PC-3 (cell line): ENCODE results near the gene BCAS4. TPM values are rescaled to one million over a fixed set of nuclear protein-coding genes. Genes with fewer than 3 reads are reported as not detected.

ENCODE experiments used
- ATAC-seq: fragments of 200-7000 bp; cut with Tn5 transposase; 2 replicates; pipeline ENCODE4 v1.9.1; 2020; ENCODE audit warnings: mild to moderate bottlenecking, moderate library complexity
- BruUV-seq: library from RNA; stranded (reverse); fragments of 400-500 nt; replicated peaks from 2 replicates; lab custom pipeline; 2021; lab: Mats Ljungman, UMichigan
- CTCF ChIA-PET: fragments of 300-600 bp; sonication (Branson Sonifier 250); formaldehyde crosslinking; loops from one replicate; lab custom pipeline; 2022; ENCODE audit warnings: antibody characterized with exemption; lab: Charles Lee
- POLR2A ChIA-PET: fragments of 300-600 bp; sonication (Branson Sonifier 250); formaldehyde crosslinking; loops from one replicate; lab custom pipeline; 2022; ENCODE audit warnings: antibody characterized with exemption; ENCODE audit not compliant: unreplicated experiment; lab: Charles Lee
- DNase-seq: peaks from one replicate; pipeline ENCODE4 v3.0.0-alpha.2; 2015
- H2AFZ ChIP-seq: fragments of 300-600 bp; sonication (generic); 2 replicates; pipeline ENCODE4 v1.6.0; 2016; ENCODE audit warnings: antibody characterized with exemption, low read length
- H3F3A ChIP-seq: fragments of 300-600 bp; sonication (generic); one replicate; pipeline ENCODE4 v1.6.0; 2017; ENCODE audit warnings: antibody characterized with exemption, low read length, control low read depth, mild to moderate bottlenecking; ENCODE audit not compliant: unreplicated experiment
- H3K27ac ChIP-seq: fragments of 300-600 bp; sonication (generic); 2 replicates; pipeline ENCODE4 v1.5.1; 2016; ENCODE audit warnings: mild to moderate bottlenecking, low read length
- H3K27me3 ChIP-seq: fragments of 300-600 bp; sonication (generic); 2 replicates; pipeline ENCODE4 v1.6.1; 2016; ENCODE audit warnings: low read length, mixed read lengths
- H3K36me3 ChIP-seq: fragments of 300-600 bp; sonication (generic); 2 replicates; pipeline ENCODE4 v1.6.1; 2016; ENCODE audit warnings: low read depth, mixed run types, low read length, mixed read lengths
- H3K4me1 ChIP-seq: fragments of 300-600 bp; sonication (generic); 2 replicates; pipeline ENCODE4 v1.5.1; 2016; ENCODE audit warnings: low read length; ENCODE audit not compliant: insufficient read depth
- H3K4me2 ChIP-seq: fragments of 300-600 bp; sonication (generic); 2 replicates; pipeline ENCODE4 v1.6.0; 2016; ENCODE audit warnings: low read length
- H3K4me3 ChIP-seq: fragments of 300-600 bp; sonication (generic); 2 replicates; pipeline ENCODE4 v1.5.1; 2016; ENCODE audit warnings: mild to moderate bottlenecking, low read length, mixed read lengths
- H3K79me2 ChIP-seq: fragments of 300-600 bp; sonication (generic); 2 replicates; pipeline ENCODE4 v1.6.1; 2017; ENCODE audit warnings: low read length, mixed read lengths
- H3K9ac ChIP-seq: fragments of 300-600 bp; sonication (generic); 2 replicates; pipeline ENCODE4 v1.6.0; 2016; ENCODE audit warnings: mild to moderate bottlenecking, low read length
- H3K9me2 ChIP-seq: fragments of 300-600 bp; sonication (generic); replicated peaks from 2 replicates; pipeline ENCODE4 v1.6.1; 2016; ENCODE audit warnings: mixed run types, low read length, mixed read lengths
- H3K9me3 ChIP-seq: fragments of 300-600 bp; sonication (generic); 2 replicates; pipeline ENCODE4 v1.6.1; 2016; ENCODE audit warnings: low read length, mixed read lengths
- H4K20me1 ChIP-seq: fragments of 300-600 bp; sonication (generic); 2 replicates; pipeline ENCODE4 v1.6.1; 2016; ENCODE audit warnings: low read length, mixed read lengths
- EZH2 ChIP-seq: fragments of 300-600 bp; sonication (generic); IDR thresholded peaks from one replicate; pipeline ENCODE4 v1.6.1; 2017; ENCODE audit warnings: antibody characterized with exemption, mild to moderate bottlenecking, low read length; ENCODE audit not compliant: unreplicated experiment
- EZH2phosphoT487 ChIP-seq: fragments of 300-600 bp; sonication (generic); IDR thresholded peaks from 2 replicates; pipeline ENCODE4 v1.6.1; 2018; ENCODE audit warnings: mild to moderate bottlenecking, antibody characterized with exemption, low read length, borderline replicate concordance
- intact Hi-C: fragments of 100-400 bp; cut with micrococcal nuclease; formaldehyde crosslinking; loops from 2 replicates; pipeline ENCODE4 v1.9.0; 2023
- total RNA-seq: library from RNA; depleted of rRNA; stranded (reverse); fragments of >200 nt; gene quantifications from 2 replicates; pipeline ENCODE4 v1.2.3, GENCODE V29; 2014
- TF ChIP-seq, protein P1 (sequence below): fragments of 300-600 bp; sonication (generic); conservative IDR thresholded peaks from 2 replicates; pipeline ENCODE4 v1.5.1; 2017; ENCODE audit warnings: antibody characterized with exemption, low read depth, mild to moderate bottlenecking, low read length

Gene BCAS4
- total RNA-seq, 1 experiment from 2014 or later = 56.9 TPM

DNA sequence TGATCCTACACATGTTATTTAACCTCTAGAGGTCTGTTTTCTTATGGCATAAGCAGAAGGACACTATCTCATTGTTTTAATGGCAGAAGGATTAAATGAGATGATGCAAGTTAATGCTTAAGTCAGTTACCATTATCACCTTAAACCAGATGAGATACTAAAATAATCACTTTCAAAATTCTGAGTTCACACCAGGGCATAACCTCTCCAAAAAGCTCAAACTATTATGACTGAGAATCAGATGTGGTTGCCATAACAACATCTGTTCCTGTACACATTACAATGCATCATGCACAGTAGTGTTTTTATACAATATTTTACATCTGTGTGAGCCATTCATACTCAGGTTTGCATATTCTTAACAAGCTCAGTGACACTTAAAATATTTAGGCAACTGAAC is 126.1 kb downstream of the BCAS4 start:
- Histone ChIP-seq H4K20me1 (peaks cover 85% of the 10 kb centered on the region), H3K9me3 (no peaks in the 10 kb centered on the region), H2AFZ (no peak overlapping the region), H3K27ac (no peak overlapping the region), H3K79me2 (peaks cover 99% of the 10 kb centered on the region), H3F3A (no peaks in the 10 kb centered on the region), H3K9ac (no peak overlapping the region), H3K4me1 (no peaks in the 10 kb centered on the region), H3K4me3 (no peak overlapping the region), H3K36me3 (peaks cover 54% of the 10 kb centered on the region), H3K9me2 (no peaks in the 10 kb centered on the region), H3K27me3 (no peaks in the 10 kb centered on the region), H3K4me2 (no peak overlapping the region)
- intact Hi-C loops = no loop called here
- ChIA-PET POLR2A (no interaction called here), CTCF (interaction anchor here (1.4 to 2.0 kb wide), 2 partner anchors 126 to 128 kb away, joined by 3 to 4 read pairs; partner anchors contain the start of gene BCAS4)
- DNase-seq (no peak), ATAC-seq (peak; percentile 20; the same call in 1 of the 2 replicates)
- no peak for TF ChIP-seq EZH2
- BruUV-seq = no TSS peak

DNA sequence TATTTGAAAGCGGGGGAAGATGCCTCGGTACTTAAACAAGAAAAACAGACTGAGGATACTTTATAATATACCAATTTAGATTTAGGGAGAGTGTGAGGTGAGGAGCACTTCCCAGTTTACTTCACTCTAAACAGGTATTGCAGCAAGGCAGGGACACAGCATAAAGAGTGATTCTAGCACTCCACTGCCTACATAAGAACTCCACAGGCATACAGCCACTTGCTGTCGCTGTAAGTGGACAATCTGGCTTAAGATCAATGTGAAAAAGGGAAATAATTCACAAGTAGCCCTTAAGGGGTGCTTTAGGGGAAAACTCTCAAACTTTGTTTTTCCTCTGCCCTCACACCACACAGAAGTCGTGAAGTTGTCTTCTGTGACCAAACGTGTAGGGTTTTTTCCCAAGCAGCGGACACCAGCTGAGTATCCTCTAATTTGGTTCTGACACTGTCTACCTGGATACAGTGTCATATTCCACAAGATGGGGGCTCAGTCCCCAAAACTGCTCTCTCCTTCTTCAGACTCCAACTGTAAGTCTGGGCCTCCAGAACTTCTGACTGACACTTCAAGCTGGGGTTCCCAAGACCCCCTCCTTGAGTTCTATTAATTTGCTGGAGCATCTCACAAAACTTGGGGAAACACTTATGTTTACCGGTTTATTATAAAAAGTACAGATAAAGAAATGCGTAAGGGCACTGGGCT is 127.1 kb downstream of the BCAS4 start:
- H3K79me2 ChIP-seq = peaks cover 99% of the 10 kb centered on the region
- no peaks in the 10 kb centered on the region for H3F3A ChIP-seq
- TF ChIP-seq EZH2phosphoT487 = no peak
- TF ChIP-seq, protein P1, sequence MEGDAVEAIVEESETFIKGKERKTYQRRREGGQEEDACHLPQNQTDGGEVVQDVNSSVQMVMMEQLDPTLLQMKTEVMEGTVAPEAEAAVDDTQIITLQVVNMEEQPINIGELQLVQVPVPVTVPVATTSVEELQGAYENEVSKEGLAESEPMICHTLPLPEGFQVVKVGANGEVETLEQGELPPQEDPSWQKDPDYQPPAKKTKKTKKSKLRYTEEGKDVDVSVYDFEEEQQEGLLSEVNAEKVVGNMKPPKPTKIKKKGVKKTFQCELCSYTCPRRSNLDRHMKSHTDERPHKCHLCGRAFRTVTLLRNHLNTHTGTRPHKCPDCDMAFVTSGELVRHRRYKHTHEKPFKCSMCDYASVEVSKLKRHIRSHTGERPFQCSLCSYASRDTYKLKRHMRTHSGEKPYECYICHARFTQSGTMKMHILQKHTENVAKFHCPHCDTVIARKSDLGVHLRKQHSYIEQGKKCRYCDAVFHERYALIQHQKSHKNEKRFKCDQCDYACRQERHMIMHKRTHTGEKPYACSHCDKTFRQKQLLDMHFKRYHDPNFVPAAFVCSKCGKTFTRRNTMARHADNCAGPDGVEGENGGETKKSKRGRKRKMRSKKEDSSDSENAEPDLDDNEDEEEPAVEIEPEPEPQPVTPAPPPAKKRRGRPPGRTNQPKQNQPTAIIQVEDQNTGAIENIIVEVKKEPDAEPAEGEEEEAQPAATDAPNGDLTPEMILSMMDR = no peak
- TF ChIP-seq EZH2 = no peak
- H3K4me3 ChIP-seq = no peak overlapping the region
- no peaks in the 10 kb centered on the region for H3K4me1 ChIP-seq
- ChIA-PET POLR2A (no interaction called here), CTCF (interaction anchor here (1.4 kb wide), 1 partner anchor 129 kb away, joined by 3 read pairs; no protein-coding TSS in a partner anchor)
- no TSS peak for BruUV-seq
- H4K20me1 ChIP-seq = peaks cover 77% of the 10 kb centered on the region
- H2AFZ ChIP-seq = no peak overlapping the region
- ATAC-seq = no peak
- peaks cover 53% of the 10 kb centered on the region for H3K36me3 ChIP-seq
- H3K9ac ChIP-seq = no peak overlapping the region
- no peaks in the 10 kb centered on the region for H3K9me2 ChIP-seq
- no peak for DNase-seq
- no peaks in the 10 kb centered on the region for H3K9me3 ChIP-seq
- intact Hi-C loops = no loop called here
- no peak overlapping the region for H3K4me2 ChIP-seq
- no peaks in the 10 kb centered on the region for H3K27me3 ChIP-seq
- H3K27ac ChIP-seq = no peak overlapping the region

DNA sequence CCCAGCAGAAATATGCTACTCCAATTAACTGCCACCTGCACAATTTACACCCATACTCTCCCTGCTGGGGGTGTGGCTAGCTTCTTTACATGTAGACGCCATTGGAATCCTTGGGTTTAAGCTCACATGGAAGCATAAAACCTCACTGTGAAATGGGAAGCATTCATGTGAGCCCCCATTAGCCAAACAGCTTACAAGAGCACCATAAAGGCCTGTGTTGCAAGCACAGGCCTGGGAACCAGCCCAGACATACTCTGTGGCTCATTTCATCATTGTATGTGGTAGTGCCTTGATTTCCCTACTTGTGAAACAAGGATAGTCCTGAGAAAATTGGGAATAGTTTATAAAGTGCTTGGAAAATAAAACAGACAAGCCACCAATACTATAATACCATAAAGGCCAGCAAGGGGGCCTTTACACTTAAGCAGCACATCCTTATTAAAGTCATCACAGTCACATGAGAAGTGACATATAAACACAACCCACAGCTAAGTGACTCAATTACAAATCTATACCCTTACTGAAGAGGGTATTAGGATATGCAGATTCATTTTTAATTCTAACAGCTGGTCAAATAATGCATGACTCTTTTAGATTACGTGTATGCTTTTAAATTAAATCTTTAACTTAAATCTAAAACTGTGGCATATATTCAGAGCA is 129.5 kb downstream of the BCAS4 start:
- TF ChIP-seq EZH2phosphoT487 (no peak), EZH2 (no peak)
- TF ChIP-seq, protein P1 = no peak
- no peak overlapping the region for H2AFZ ChIP-seq
- no peak overlapping the region for H3K4me3 ChIP-seq
- no peaks in the 10 kb centered on the region for H3K9me3 ChIP-seq
- no TSS peak for BruUV-seq
- H3F3A ChIP-seq = no peaks in the 10 kb centered on the region
- intact Hi-C loops = no loop called here
- H3K27me3 ChIP-seq = no peaks in the 10 kb centered on the region
- ChIA-PET POLR2A (interaction anchor here (0.8 kb wide), 1 partner anchor 134 kb away, joined by 4 read pairs; no protein-coding TSS in a partner anchor), CTCF (interaction anchor here (0.5 kb wide), 1 partner anchor 131 kb away, joined by 9 read pairs; no protein-coding TSS in a partner anchor)
- no peak for DNase-seq
- H3K4me1 ChIP-seq = peaks cover 21% of the 10 kb centered on the region
- H3K9me2 ChIP-seq = no peaks in the 10 kb centered on the region
- peaks cover 100% of the 10 kb centered on the region for H3K79me2 ChIP-seq
- H3K36me3 ChIP-seq = peaks cover 56% of the 10 kb centered on the region
- no peak overlapping the region for H3K27ac ChIP-seq
- no peak for ATAC-seq
- H3K9ac ChIP-seq = no peak overlapping the region
- peaks cover 76% of the 10 kb centered on the region for H4K20me1 ChIP-seq
- no peak overlapping the region for H3K4me2 ChIP-seq
